ENCODE results near the gene KRT76. TPM values are rescaled to one million over a fixed set of nuclear protein-coding genes. Genes with fewer than 3 reads are reported as not detected.

The KRT76 gene
- total RNA-seq, 4 donors from 2014 or later: not detected

DNA sequence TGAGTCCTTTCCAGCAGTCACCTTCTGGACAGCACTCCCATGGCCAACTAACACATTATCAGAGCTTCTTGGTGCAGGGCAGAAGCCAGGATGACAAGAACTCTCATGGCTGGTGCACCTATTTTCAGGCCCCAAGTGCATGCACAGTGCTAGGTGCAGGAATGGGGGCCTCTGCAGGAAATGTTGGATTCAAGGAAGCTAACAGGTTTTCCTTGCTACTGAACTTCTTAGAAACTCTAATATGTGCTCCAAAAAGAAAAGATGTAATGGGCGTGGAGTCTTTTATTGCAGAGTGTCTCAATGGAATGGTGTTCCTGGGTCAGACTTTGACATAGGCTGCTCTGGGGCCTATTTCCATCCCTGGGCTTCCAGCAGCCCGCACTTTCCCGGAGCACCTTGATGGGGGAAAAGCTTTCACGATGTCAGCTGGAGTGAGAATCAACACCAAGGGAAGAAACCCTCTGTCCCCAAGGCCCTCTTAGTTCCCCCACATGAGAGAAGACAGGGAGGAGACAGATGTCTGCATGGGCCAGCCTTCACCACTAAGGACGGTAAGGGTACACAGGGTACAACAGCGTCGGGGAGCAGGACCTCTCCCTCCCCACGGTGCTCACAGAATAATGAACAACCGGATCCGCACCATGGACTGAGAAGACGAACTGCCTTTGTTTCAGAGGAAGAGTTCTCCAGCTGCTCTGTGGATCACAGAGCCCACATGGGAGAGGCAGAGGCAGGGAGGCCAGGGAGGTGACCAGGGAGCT lies 11.9 kb upstream of the KRT76 start:
- no peak for DNase-seq
- intact Hi-C loops (cut with DNase I; ENCODE audit: low total_unique reads): no loop called here

DNA sequence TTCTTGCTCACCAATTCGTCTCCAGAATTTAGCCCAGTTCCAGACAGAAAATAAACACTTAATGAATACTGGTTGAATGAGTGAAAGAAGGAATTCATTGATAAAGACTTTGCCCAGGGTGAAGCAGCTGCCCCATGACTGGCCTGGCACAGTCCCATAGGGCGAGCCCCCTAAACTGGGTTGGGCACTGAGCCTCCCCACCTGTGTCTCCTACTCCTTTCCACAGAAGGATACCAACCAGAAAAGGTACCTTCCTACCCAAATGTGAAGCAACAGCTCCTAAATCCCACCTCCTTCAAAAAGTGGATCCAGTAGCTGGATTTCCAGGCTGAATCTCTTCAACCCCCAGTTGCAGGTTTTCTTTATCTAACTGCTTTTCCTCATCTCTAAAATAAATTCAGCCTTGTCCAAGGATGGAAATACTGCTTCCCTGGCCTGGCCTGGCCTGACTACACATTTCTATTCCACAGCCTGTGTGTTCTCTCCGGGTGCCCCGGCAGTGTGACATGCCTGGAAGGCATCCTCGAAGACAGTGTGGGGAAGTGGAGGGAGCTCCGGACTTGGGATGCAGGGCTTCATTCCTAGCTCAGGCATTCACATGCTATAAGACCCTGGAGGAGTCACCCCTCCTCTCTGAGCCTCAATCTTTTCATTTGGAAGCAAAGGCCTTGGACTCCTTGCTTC lies 11.2 kb upstream of the KRT76 start:
- no peak overlapping the region for H3K4me3 ChIP-seq
- no peak for DNase-seq
- no peaks in the 10 kb centered on the region for H3K4me1 ChIP-seq
- H3K9me3 ChIP-seq: no peaks in the 10 kb centered on the region
- intact Hi-C loops (cut with DNase I; ENCODE audit: low total_unique reads): no loop called here
- H3K27me3 ChIP-seq: no peaks in the 10 kb centered on the region
- H3K36me3 ChIP-seq: no peaks in the 10 kb centered on the region
- H3K27ac ChIP-seq: no peak overlapping the region
- TF ChIP-seq, protein P1, sequence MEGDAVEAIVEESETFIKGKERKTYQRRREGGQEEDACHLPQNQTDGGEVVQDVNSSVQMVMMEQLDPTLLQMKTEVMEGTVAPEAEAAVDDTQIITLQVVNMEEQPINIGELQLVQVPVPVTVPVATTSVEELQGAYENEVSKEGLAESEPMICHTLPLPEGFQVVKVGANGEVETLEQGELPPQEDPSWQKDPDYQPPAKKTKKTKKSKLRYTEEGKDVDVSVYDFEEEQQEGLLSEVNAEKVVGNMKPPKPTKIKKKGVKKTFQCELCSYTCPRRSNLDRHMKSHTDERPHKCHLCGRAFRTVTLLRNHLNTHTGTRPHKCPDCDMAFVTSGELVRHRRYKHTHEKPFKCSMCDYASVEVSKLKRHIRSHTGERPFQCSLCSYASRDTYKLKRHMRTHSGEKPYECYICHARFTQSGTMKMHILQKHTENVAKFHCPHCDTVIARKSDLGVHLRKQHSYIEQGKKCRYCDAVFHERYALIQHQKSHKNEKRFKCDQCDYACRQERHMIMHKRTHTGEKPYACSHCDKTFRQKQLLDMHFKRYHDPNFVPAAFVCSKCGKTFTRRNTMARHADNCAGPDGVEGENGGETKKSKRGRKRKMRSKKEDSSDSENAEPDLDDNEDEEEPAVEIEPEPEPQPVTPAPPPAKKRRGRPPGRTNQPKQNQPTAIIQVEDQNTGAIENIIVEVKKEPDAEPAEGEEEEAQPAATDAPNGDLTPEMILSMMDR (IDR thresholded peaks at IDR 0.05): no peak
- TF ChIP-seq POLR2A (IDR thresholded peaks at IDR 0.05): no peak

More for the DNA sequence above, 11.9 kb upstream of the KRT76 start:
- no peaks in the 10 kb centered on the region for H3K36me3 ChIP-seq
- H3K4me1 ChIP-seq: no peaks in the 10 kb centered on the region
- no peak overlapping the region for H3K27ac ChIP-seq
- H3K27me3 ChIP-seq: no peaks in the 10 kb centered on the region
- no peak overlapping the region for H3K4me3 ChIP-seq
- TF ChIP-seq POLR2A (IDR thresholded peaks at IDR 0.05): no peak
- TF ChIP-seq, protein P1 (IDR thresholded peaks at IDR 0.05): no peak
- no peaks in the 10 kb centered on the region for H3K9me3 ChIP-seq

DNA sequence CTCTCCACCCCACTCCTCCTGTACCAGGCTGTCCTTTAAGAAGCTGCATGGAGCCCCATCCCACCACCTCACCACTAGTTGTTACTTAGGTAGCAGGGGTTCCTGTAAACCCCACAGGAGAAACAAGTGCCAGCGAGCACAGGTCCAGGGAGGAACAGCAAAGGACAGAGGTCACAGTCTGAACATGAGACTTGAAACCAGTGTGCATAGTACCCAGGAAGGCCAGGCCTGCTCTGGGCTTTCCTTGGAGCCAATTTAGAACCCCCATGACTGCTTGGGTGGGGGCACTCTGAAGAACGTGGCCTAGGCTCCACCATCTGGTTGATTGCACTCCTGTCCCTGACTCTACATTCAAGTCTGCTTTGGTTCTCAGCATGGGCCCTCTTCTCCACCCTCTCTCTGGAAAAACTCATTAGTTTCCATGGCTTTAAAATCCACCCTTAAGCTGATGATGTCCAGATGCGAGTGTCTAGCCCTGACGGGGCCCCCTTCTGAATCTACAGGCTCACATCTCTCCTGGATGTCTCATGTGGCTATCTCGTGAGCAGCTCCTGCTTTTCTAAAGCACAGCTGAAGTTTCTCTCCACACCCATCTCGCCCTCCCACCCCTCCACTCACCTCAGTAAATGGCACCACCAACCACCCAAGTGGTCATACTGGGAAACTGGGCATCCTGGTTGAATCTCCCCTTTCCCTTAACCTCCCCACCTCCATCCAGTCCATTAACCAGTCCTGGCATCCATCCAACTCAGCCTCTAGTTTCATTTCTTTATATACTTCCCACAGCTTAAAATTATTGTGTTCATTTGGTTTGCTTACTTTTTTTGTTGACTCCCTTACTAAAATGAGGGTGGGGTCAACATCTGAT lies 10.4 kb upstream of the KRT76 start:
- no peaks in the 10 kb centered on the region for H3K4me1 ChIP-seq
- TF ChIP-seq, protein P1 (IDR thresholded peaks at IDR 0.05): no peak
- no peak for TF ChIP-seq POLR2A (IDR thresholded peaks at IDR 0.05)
- no peaks in the 10 kb centered on the region for H3K27me3 ChIP-seq
- DNase-seq: no peak
- H3K36me3 ChIP-seq: no peaks in the 10 kb centered on the region
- intact Hi-C loops (cut with DNase I; ENCODE audit: low total_unique reads): no loop called here
- no peaks in the 10 kb centered on the region for H3K9me3 ChIP-seq
- H3K27ac ChIP-seq: no peak overlapping the region
- no peak overlapping the region for H3K4me3 ChIP-seq

DNA sequence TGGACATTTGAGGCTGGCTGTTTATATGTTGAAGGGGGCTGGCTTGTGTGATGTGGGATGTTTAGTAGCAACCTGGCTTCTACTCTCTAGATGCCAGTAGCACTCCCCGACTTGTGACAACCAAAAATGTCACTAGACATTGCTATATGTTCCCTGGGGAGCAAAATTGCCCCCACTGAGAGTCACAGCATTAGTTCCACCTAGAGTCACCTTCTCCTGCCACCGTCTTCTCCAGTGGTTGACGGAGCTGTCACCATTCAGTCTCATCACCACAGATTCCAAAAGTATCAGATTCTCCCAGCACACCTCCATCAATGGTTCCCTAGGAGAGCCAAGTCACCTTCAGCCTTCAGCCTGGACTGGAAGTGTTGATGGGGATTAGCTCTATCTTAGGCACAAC lies 7.8 kb upstream of the KRT76 start:
- H3K4me1 ChIP-seq: no peaks in the 10 kb centered on the region
- H3K36me3 ChIP-seq: no peaks in the 10 kb centered on the region
- TF ChIP-seq POLR2A (IDR thresholded peaks at IDR 0.05): no peak
- TF ChIP-seq, protein P1 (IDR thresholded peaks at IDR 0.05): no peak
- H3K9me3 ChIP-seq: no peaks in the 10 kb centered on the region
- no peaks in the 10 kb centered on the region for H3K27me3 ChIP-seq
- intact Hi-C loops (cut with DNase I; ENCODE audit: low total_unique reads): no loop called here
- no peak overlapping the region for H3K4me3 ChIP-seq
- H3K27ac ChIP-seq: no peak overlapping the region
- DNase-seq: no peak

Data from uterus (tissue), 4 donors.